ENCODE data around the gene ENTPD1. TPM values are rescaled to one million over a fixed set of nuclear protein-coding genes. Genes with fewer than 3 reads are reported as not detected.
"Not testable (repeated sequence)": the region's sequence is repeated elsewhere in the genome, so short reads cannot be mapped to it uniquely, and the experiment has no call there.

The ENTPD1 gene
- total RNA-seq, 1 experiment from 2014 or later = not detected

GRCh38 chr10:95889830-95890229 is 133.9 kb downstream of the ENTPD1 start:
- Mint-ChIP-seq H3K9me3 (ENCODE audit: unreplicated experiment) (no peaks in the 10 kb centered on the region), H3K4me1 (ENCODE audit: insufficient read depth, unreplicated experiment) (no peaks in the 10 kb centered on the region), H3K36me3 (ENCODE audit: insufficient read depth, unreplicated experiment) (peaks cover 8% of the 10 kb centered on the region), H3K27ac (ENCODE audit: low read depth, unreplicated experiment) (no peak overlapping the region), H3K27me3 (ENCODE audit: insufficient read depth, unreplicated experiment) (no peaks in the 10 kb centered on the region), H3K4me3 (ENCODE audit: unreplicated experiment) (no peak overlapping the region)
- no peak for TF ChIP-seq CTCF (IDR thresholded peaks at IDR 0.05; ENCODE audit: unreplicated experiment)
- no peak for DNase-seq (ENCODE audit: unreplicated experiment)
- intact Hi-C loops (cut with micrococcal nuclease) = no loop called here
- CTCF ChIA-PET = interaction anchor here (1.0 to 1.9 kb wide), 3 partner anchors 17 to 195 kb away, joined by 3 to 5 read pairs (median 4); no protein-coding TSS in a partner anchor
- BruUV-seq (replicated peaks) = no TSS peak
- POLR2A ChIA-PET = no interaction called here

- peaks cover 53% of the 10 kb centered on the region for H3K36me3 Mint-ChIP-seq (ENCODE audit: insufficient read depth, unreplicated experiment)
- H3K9me3 Mint-ChIP-seq (ENCODE audit: unreplicated experiment) = no peaks in the 10 kb centered on the region
- POLR2A ChIA-PET = interaction anchor here (0.7 kb wide), 1 partner anchor 499 kb away, joined by 4 read pairs; no protein-coding TSS in a partner anchor
- H3K27me3 Mint-ChIP-seq (ENCODE audit: insufficient read depth, unreplicated experiment) = no peaks in the 10 kb centered on the region
- no TSS peak for BruUV-seq (replicated peaks)
- TF ChIP-seq CTCF (IDR thresholded peaks at IDR 0.05; ENCODE audit: unreplicated experiment) = no peak
- H3K4me3 Mint-ChIP-seq (ENCODE audit: unreplicated experiment) = no peak overlapping the region
- CTCF ChIA-PET = interaction anchor here (0.9 kb wide), 1 partner anchor 202 kb away, joined by 3 read pairs; no protein-coding TSS in a partner anchor
- no peak for DNase-seq (ENCODE audit: unreplicated experiment)
- H3K27ac Mint-ChIP-seq (ENCODE audit: low read depth, unreplicated experiment) = no peak overlapping the region
- H3K4me1 Mint-ChIP-seq (ENCODE audit: insufficient read depth, unreplicated experiment) = no peaks in the 10 kb centered on the region
- intact Hi-C loops (cut with micrococcal nuclease) = no loop called here
Measured at GRCh38 chr10:95896071-95896850, 140.3 kb downstream of the ENTPD1 start.

GRCh38 chr10:95905897-95906580 is 150.1 kb downstream of the ENTPD1 start:
- intact Hi-C loops (cut with micrococcal nuclease); H3K36me3 Mint-ChIP-seq (ENCODE audit: insufficient read depth, unreplicated experiment); DNase-seq (ENCODE audit: unreplicated experiment); BruUV-seq (replicated peaks); H3K9me3 Mint-ChIP-seq (ENCODE audit: unreplicated experiment); H3K27me3 Mint-ChIP-seq (ENCODE audit: insufficient read depth, unreplicated experiment): not testable (repeated sequence)
- ChIA-PET POLR2A (interaction anchor here (0.6 to 2.1 kb wide), 5 partner anchors 7 to 441 kb away, joined by 3 to 14 read pairs (median 3); partner anchors contain the start of gene TCTN3), CTCF (interaction anchor here (0.5 to 1.6 kb wide), 8 partner anchors 11 to 1812 kb away, joined by 3 to 6 read pairs (median 3); no protein-coding TSS in a partner anchor)
- peak overlapping the region; percentile 92 for H3K4me3 Mint-ChIP-seq (ENCODE audit: unreplicated experiment)
- H3K4me1 Mint-ChIP-seq (ENCODE audit: insufficient read depth, unreplicated experiment) = peaks cover 17% of the 10 kb centered on the region
- peak overlapping the region; percentile 59 for H3K27ac Mint-ChIP-seq (ENCODE audit: low read depth, unreplicated experiment)

- Mint-ChIP-seq H3K4me3 (ENCODE audit: unreplicated experiment) (peak overlapping the region; percentile 92), H3K9me3 (ENCODE audit: unreplicated experiment) (no peaks in the 10 kb centered on the region), H3K27ac (ENCODE audit: low read depth, unreplicated experiment) (peak overlapping the region; percentile 59), H3K36me3 (ENCODE audit: insufficient read depth, unreplicated experiment) (no peaks in the 10 kb centered on the region), H3K27me3 (ENCODE audit: insufficient read depth, unreplicated experiment) (no peaks in the 10 kb centered on the region), H3K4me1 (ENCODE audit: insufficient read depth, unreplicated experiment) (peaks cover 17% of the 10 kb centered on the region)
- BruUV-seq (replicated peaks) = TSS peak; percentile 26
- ChIA-PET CTCF (interaction anchor here (0.6 to 1.6 kb wide), 9 partner anchors 13 to 461 kb away, joined by 3 to 11 read pairs (median 4); partner anchors contain the start of gene TCTN3), POLR2A (interaction anchor here (0.6 to 2.1 kb wide), 11 partner anchors 8 to 926 kb away, joined by 3 to 14 read pairs (median 3); partner anchors contain the start of genes TCTN3 and ZNF518A)
- DNase-seq (ENCODE audit: unreplicated experiment) = peak; percentile 68
- no peak for TF ChIP-seq CTCF (IDR thresholded peaks at IDR 0.05; ENCODE audit: unreplicated experiment)
- intact Hi-C loops (cut with micrococcal nuclease) = loop anchor here (1.0 kb wide), 1 partner anchor 213 kb away; no protein-coding TSS in a partner anchor
Measured at GRCh38 chr10:95906677-95907455, 150.9 kb downstream of the ENTPD1 start.
